ENCODE results near the gene NEURL1. TPM values are rescaled to one million over a fixed set of nuclear protein-coding genes. Genes with fewer than 3 reads are reported as not detected.
A peak's percentile ranks its signal among the peaks of the same experiment; 100 is the strongest.

The NEURL1 gene
- total RNA-seq, 2 donors from 2014 or later, result 0.50 to 1.1 TPM

DNA sequence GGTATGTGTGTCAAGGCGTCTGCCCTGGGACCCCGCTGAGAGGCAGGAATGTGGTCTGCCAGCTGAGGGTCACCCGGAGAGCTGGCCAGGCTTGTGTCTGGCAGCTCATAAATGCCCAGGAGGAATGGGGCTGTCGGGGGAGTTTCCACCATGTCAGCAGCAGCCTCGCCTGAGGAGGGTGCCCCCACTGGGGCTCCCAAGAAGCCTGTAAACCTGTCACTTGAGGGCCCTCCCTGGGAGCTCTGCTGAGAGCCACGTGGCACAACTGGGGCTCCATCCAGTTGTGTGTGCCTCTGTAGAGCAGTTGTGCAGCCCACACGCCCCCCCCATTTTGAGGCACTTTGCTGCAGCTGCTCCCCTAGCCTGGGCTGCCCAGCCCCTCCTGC is 70.6 kb downstream of the NEURL1 start:
- Mint-ChIP-seq H3K36me3 (ENCODE audit: low read depth) (no peaks in the 10 kb centered on the region), H3K27ac (no peak overlapping the region), H3K27me3 (peaks cover 31% of the 10 kb centered on the region), H3K4me3 (no peak overlapping the region), H3K4me1 (no peaks in the 10 kb centered on the region)
- no peak for DNase-seq
- ATAC-seq, result no peak
- no peaks in the 10 kb centered on the region for H3K9me3 ChIP-seq (ENCODE audit: control insufficient read depth, low read length, poor library complexity, severe bottlenecking)

DNA sequence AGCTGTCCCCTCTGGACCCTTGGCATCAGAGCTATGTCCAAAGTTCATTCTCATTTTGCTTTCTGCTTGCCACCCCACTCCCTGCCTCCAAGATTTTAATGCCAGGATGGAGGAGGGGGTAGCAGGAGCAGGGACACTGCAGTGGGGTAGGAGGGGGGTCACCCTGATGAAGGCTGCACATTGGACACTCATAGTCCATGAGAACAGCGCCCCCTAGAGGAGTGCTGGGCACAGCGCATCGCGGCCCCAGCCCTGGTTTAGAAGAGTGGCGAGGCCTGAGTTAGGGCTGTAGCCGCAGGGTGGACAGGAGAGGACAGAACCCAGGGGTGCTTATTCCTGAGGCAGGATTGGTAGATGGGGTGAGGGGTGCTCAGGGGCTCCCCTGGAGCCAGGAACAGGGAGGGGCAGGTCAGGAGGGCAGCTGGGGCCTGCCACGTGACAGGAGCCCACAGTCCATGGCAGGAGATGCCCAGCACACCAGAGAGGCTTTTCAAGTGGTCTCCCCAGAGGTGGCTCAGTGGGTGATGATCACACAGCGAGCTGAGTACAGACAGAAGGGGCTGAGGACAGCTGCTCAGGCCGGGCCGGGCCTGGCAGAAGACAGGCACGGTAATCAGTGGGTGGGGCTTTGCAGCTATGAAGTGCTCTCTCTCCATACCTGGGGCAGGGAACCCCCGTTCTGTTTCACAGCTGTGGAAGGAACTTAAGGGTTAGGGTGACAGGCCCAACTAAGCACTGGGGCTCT is 71.4 kb downstream of the NEURL1 start:
- H3K9me3 ChIP-seq (ENCODE audit: control insufficient read depth, low read length, poor library complexity, severe bottlenecking), result no peaks in the 10 kb centered on the region
- peaks cover 24% of the 10 kb centered on the region for H3K27me3 Mint-ChIP-seq
- no peaks in the 10 kb centered on the region for H3K4me1 Mint-ChIP-seq
- H3K36me3 Mint-ChIP-seq (ENCODE audit: low read depth), result no peaks in the 10 kb centered on the region
- DNase-seq (no peak), ATAC-seq (no peak)
- H3K4me3 Mint-ChIP-seq, result no peak overlapping the region
- peak overlapping the region; percentile 44 for H3K27ac Mint-ChIP-seq

DNA sequence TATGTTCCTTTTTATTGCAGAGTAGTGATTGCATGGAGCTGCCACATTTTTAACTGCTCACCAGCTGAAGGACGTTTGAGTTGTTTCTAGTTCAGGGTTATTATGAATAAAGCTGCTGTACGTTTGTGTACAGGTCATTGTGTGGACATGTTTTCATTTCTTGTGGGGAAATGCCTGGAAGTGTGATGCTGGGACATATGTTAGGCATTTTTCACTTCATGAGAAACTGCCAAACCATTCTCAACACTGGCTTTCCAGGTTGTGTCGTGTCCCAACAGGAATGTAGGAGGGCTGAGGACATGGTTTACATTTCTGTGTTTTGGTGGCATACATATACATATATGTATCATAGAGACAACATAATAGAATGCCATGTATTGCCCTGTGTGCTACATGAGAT is 73.0 kb downstream of the NEURL1 start:
- DNase-seq, result no peak
- no peaks in the 10 kb centered on the region for H3K9me3 ChIP-seq (ENCODE audit: control insufficient read depth, low read length, poor library complexity, severe bottlenecking)
- Mint-ChIP-seq H3K4me1 (no peaks in the 10 kb centered on the region), H3K4me3 (no peak overlapping the region), H3K27ac (no peak overlapping the region), H3K36me3 (ENCODE audit: low read depth) (no peaks in the 10 kb centered on the region), H3K27me3 (peaks cover 24% of the 10 kb centered on the region)
- no peak for ATAC-seq

DNA sequence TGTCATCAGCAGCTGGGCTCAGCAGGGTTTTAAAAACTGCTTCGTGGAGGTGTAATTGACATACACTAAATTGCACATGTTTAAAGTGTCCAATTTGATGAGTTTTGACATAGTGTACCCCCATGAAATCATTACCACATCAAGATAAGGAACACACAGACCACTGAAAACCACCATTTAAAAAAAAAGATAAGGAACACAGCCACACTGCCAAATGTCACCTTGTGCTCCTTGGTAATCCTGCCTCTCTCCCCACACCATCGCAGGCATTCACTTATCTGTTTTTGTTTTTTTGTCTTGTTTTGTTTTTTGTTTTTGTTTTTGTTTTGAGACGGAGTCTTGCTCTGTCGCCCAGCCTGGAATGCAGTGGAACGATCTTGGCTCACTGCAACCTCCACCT is 75.0 kb downstream of the NEURL1 start:
- H3K36me3 Mint-ChIP-seq (ENCODE audit: low read depth), result no peaks in the 10 kb centered on the region
- H3K27ac Mint-ChIP-seq, result no peak overlapping the region
- H3K4me1 Mint-ChIP-seq, result no peaks in the 10 kb centered on the region
- ATAC-seq (no peak), DNase-seq (no peak)
- no peak overlapping the region for H3K4me3 Mint-ChIP-seq
- H3K9me3 ChIP-seq (ENCODE audit: control insufficient read depth, low read length, poor library complexity, severe bottlenecking), result no peaks in the 10 kb centered on the region
- peaks cover 19% of the 10 kb centered on the region for H3K27me3 Mint-ChIP-seq

DNA sequence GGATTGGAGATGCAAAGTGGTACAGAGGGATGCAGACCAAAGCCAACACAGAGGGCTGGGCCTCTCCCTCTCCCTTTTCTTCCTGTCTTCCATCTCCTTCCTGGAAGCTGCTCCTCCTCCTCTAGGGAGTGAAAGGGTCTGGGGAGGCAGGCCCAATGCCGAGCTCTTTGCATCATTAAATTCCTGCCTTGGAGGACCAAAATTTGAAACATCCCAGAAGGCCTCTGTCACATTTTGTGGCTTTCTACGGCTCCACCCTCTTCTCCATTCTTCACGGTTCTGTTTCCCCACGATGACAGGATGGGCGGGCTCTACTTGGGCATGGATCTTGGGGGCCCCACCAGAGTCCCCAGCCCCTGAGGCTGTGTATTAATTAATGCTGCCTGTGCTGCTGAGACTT is 76.4 kb downstream of the NEURL1 start:
- Mint-ChIP-seq H3K27ac (no peak overlapping the region), H3K36me3 (ENCODE audit: low read depth) (no peaks in the 10 kb centered on the region), H3K4me3 (no peak overlapping the region), H3K27me3 (peaks cover 19% of the 10 kb centered on the region), H3K4me1 (peaks cover 2% of the 10 kb centered on the region)
- ATAC-seq, result no peak
- no peaks in the 10 kb centered on the region for H3K9me3 ChIP-seq (ENCODE audit: control insufficient read depth, low read length, poor library complexity, severe bottlenecking)
- DNase-seq, result no peak

DNA sequence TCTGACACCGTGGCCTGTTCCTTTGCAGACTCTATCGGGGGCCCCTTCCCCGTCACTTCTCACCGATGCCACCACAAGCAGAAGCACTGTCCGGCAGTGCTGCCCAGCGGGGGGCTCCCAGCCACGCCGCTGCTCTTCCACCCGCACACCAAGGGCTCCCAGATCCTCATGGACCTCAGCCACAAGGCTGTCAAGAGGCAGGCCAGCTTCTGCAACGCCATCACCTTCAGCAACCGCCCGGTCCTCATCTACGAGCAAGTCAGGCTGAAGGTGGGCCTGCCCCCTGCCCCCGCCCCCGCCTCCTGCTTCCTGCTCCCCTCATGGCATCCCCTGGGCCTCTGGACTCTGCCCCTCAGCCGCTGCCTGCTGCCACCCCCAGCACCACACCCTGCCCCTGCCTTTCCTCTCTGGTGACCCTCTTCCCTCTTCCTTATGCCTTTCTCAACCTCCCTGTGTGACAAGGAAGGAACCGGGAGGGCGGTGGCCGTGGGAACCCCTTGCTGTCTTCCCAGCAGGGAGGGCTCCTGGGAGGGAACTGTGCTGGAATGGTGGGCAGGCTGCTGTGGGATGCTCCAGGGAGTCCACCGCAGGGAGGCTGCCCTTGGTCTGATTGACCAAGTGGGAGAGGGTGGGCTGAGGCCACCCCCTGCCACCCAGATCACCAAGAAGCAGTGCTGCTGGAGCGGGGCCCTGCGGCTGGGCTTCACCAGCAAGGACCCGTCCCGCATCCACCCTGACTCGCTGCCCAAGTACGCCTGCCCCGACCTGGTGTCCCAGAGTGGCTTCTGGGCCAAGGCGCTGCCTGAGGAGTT is 77.5 kb downstream of the NEURL1 start:
- DNase-seq, result no peak
- Mint-ChIP-seq H3K4me3 (no peak overlapping the region), H3K36me3 (ENCODE audit: low read depth) (peaks cover under 1% of the 10 kb centered on the region), H3K27me3 (peaks cover 21% of the 10 kb centered on the region), H3K4me1 (peaks cover 2% of the 10 kb centered on the region), H3K27ac (no peak overlapping the region)
- no peak for ATAC-seq
- no peaks in the 10 kb centered on the region for H3K9me3 ChIP-seq (ENCODE audit: control insufficient read depth, low read length, poor library complexity, severe bottlenecking)

DNA sequence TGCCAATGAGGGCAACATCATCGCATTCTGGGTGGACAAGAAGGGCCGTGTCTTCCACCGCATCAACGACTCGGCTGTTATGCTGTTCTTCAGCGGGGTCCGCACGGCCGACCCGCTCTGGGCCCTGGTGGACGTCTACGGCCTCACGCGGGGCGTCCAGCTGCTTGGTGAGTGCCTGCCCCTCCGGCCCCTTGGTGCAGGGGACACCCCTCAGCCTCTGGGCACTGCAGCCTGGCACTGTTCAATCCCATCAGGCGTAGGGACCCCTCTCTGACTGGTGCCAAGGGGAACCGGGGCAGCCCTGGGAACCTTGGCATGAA is 78.1 kb downstream of the NEURL1 start:
- ATAC-seq (no peak), DNase-seq (no peak)
- Mint-ChIP-seq H3K4me1 (peaks cover 4% of the 10 kb centered on the region), H3K4me3 (no peak overlapping the region), H3K36me3 (ENCODE audit: low read depth) (peaks cover 3% of the 10 kb centered on the region), H3K27me3 (peaks cover 24% of the 10 kb centered on the region), H3K27ac (no peak overlapping the region)
- H3K9me3 ChIP-seq (ENCODE audit: control insufficient read depth, low read length, poor library complexity, severe bottlenecking), result no peaks in the 10 kb centered on the region

DNA sequence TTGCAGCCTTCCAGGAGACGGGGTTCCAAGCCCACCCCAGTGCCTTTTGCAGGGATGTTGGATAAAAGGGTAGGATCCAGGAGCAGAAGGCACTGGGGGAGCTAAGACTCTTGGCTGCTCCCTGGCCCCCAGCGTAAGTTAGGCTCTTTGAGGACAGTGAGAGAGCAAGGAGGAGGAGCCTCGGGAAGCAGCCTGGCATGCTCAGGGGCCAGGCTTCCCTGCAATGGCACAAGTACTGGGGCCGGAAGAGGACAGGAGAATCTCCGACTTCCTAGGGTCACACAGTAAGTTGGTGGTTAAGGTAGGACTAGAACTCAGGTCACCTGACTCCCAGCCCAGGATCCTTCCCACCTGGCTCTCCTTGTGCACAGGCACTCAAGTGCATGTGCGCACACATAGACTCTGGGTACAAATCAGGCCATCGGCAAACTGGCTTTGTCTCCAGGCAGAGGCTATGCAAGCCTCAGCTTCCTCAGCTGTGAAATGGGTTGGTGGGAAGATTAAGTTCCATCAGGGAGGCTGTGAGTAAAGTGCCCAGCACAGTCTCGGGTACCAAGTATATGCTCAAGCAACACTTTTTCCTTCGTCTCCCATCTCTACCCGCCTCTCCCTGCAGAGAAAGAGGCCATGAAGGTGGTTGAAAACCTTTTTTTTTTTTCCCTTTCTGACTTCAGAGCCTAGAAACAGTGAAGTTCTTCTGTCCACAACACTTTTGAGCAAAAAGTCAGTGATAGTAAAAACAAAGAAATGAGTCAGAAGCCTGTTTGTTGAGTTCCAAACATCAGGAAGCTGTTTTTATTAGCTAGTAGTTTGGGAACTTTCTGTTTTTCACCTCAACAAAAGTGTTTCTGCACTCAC is 79.1 kb downstream of the NEURL1 start:
- no peak overlapping the region for H3K4me3 Mint-ChIP-seq

DNA sequence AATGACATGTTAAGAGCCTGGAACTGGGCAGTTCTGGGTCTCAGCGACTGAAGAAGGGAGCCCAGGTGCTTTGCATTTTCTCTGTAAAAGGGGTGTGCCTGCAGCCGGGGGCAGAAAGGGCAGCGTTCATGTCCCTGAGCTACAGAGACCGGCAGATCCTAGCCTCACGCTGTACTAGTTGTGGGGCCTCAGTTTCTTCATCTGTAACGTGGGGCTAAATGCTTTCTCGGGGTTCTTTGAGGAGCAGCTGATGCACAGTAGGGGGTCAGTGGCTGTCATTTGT is 79.6 kb downstream of the NEURL1 start:
- H3K4me3 Mint-ChIP-seq, result no peak overlapping the region
- H3K36me3 Mint-ChIP-seq (ENCODE audit: low read depth), result peaks cover 3% of the 10 kb centered on the region
- H3K9me3 ChIP-seq (ENCODE audit: control insufficient read depth, low read length, poor library complexity, severe bottlenecking), result no peaks in the 10 kb centered on the region
- no peak for DNase-seq
- no peak overlapping the region for H3K27ac Mint-ChIP-seq
- H3K4me1 Mint-ChIP-seq, result peaks cover 4% of the 10 kb centered on the region
- H3K27me3 Mint-ChIP-seq, result peaks cover 20% of the 10 kb centered on the region
- ATAC-seq, result no peak

More for the DNA sequence above, 79.1 kb downstream of the NEURL1 start:
- Mint-ChIP-seq H3K27me3 (peaks cover 24% of the 10 kb centered on the region), H3K36me3 (ENCODE audit: low read depth) (peaks cover 3% of the 10 kb centered on the region), H3K27ac (no peak overlapping the region), H3K4me1 (peaks cover 4% of the 10 kb centered on the region)
- H3K9me3 ChIP-seq (ENCODE audit: control insufficient read depth, low read length, poor library complexity, severe bottlenecking), result no peaks in the 10 kb centered on the region
- ATAC-seq, result no peak
- DNase-seq, result no peak

DNA sequence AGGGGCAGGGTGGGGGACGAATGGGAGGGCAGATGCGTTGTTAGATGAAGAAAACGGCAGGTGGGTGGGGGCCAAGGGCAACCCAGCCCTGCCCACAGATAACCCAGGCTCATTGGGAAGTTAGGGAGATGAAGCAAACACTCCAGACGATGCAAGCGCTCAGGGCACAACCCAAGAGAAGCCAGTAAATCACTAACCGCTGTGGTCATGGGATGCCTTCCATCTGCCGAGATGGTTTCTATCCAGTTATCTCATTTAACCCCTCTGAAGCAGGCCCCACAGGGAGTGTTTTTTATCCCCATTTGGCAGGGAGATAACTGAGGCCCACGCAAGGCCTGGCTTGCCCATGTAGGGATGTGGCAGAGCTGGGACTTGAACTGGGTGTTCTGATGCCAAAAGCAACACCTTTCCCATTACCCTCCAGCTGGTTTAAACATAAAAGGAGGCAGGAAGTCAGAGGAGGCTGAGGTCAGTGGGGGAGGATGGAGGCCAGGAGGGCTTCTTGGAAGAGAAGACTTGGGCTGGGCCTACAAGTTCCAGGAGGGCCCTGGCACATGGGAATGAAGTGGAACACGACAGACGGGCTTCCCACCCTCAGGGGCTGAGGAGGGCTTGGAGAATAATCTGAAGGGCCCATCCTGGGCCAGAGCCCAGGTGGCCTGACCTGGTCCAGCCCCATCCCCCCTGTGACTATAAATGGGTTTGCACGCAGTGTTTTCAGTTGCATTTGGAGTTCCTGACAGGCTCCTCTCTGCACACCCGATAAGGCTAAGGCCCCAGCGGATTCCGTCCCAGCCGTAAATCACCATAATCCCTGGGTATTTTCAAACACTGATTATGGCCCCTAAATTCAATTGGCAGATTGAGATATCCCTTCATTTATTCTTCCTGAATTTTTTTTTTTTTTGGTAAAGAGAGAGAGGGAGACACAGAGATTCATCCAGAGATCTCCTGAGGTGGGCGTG is 80.9 kb downstream of the NEURL1 start:
- Mint-ChIP-seq H3K36me3 (ENCODE audit: low read depth) (peaks cover 3% of the 10 kb centered on the region), H3K27ac (no peak overlapping the region), H3K4me1 (peaks cover 4% of the 10 kb centered on the region), H3K4me3 (no peak overlapping the region), H3K27me3 (peaks cover 12% of the 10 kb centered on the region)
- DNase-seq (no peak), ATAC-seq (no peak)
- H3K9me3 ChIP-seq (ENCODE audit: control insufficient read depth, low read length, poor library complexity, severe bottlenecking), result no peaks in the 10 kb centered on the region

DNA sequence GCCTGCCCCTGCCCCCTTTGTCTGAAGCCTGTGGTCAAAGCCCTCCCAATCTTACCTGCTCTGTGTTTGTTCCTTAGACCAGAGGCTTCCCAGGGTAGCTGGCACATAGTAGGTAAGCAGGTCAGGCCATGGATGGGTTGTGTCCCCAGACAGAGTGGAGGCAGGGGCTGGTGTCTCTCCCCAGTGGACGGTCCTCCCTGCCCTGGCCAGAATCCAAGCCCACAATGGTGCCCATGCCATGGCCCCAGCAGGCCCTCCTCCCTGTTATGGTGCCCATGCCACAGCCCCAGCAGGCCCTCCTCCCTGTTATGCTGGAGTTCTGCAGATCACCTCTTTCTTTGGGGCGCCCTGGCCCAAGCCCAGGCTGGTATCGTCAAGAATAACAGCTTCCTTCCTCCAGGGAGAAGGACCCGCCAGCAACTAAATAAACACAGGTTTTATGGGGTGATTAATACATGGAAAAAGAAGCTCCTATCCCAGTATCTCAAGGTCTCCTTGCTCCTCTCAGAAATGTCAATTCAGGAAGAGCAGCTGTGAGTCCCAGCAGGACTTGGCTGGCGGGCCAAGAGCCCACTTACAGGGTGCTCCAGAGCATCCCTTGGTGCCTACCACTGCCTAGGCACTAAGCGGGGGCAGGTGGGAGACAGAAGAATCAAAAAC is 82.0 kb downstream of the NEURL1 start:
- Mint-ChIP-seq H3K27ac (no peak overlapping the region), H3K36me3 (ENCODE audit: low read depth) (peaks cover 3% of the 10 kb centered on the region), H3K4me1 (peaks cover 4% of the 10 kb centered on the region), H3K27me3 (peaks cover 6% of the 10 kb centered on the region), H3K4me3 (no peak overlapping the region)
- H3K9me3 ChIP-seq (ENCODE audit: control insufficient read depth, low read length, poor library complexity, severe bottlenecking), result no peaks in the 10 kb centered on the region
- DNase-seq (no peak), ATAC-seq (no peak)

DNA sequence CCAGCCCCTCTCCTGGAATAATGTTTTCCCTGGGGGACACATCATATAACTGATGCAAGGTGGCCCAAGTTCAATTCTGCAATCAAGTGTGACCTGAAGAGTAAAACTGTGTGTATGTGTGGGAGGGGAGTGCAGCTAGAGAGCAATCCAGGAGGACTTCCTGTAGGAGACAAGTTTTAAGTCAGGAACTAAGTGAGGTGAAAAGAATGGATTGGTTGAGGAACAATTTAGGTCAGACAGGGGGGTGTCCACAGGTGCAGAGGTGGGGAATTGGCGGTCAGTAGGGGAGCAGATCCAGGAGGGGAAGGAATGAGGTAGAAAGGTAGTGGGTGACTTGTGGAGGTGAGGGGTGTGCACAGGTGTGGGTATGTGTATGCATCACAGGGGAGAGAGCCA is 82.6 kb downstream of the NEURL1 start:
- ATAC-seq (no peak), DNase-seq (no peak)
- Mint-ChIP-seq H3K27ac (no peak overlapping the region), H3K36me3 (ENCODE audit: low read depth) (peaks cover 3% of the 10 kb centered on the region), H3K27me3 (peaks cover 6% of the 10 kb centered on the region), H3K4me1 (peaks cover 4% of the 10 kb centered on the region), H3K4me3 (no peak overlapping the region)
- no peaks in the 10 kb centered on the region for H3K9me3 ChIP-seq (ENCODE audit: control insufficient read depth, low read length, poor library complexity, severe bottlenecking)
